Embryonic facial prominence (tissue), 1 donor: ENCODE measurements around the gene SMAD3.

Experiments used
- DNase-seq: peaks from one replicate; pipeline ENCODE4 v3.0.0-alpha.2; 2016; ENCODE audit errors: extremely low spot score

Gene SMAD3

DNA sequence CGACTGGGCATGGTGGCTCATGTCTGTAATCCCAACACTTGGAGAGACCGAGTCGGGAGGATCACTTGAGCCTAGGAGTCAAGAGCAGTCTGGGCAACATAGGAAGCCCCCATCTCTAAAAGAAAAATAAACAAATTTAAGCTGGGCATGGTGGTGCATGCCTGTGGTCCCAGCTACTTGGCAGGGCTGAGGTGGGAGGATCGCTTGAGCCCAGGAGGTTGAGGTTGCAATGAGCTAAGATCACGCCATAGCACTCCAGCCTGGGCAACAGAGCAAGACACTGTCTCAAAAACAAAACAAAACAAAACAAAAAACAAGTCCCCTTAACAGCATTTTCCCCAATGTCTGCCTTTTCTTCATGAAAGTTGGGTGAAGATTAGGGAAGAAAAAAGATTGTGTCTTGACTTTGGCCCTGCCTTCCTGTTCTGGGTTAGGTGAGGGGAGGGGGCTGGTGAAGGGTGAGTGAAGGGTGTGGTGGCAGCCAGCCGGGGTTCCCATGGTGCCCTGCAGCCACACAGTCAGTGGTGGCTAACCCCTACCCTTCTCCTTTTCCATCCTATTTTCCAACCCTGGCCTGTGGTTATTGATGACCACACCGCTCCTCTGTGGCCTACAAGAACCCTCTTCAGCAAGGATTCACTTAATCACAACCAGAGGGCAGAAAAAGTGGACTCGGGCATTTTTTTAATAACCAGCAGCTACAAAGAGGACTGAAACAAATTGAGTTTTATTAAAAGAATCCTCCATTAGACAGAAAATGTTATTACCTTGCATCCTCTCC lies 28.4 kb upstream of the SMAD3 start:
- no peak for DNase-seq

DNA sequence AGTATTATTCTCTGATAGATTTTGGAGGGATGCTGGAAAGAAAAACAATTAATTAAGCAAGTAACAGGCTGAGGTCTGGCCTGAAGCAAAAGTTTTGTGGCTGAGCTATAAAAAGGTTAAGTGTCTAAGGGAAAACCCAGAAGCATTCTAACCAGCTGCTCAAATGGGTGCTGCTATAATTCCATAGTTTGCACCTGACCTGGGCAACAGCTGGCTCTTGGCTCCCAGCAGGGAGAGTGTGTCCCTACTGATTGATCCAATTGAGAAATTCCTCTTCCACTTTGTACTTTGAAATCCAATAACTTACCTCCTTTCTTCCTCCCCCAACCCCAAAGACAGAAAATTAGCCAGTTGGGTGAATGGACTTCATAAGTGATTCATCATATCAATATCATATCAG lies 27.7 kb upstream of the SMAD3 start:
- DNase-seq: no peak

DNA sequence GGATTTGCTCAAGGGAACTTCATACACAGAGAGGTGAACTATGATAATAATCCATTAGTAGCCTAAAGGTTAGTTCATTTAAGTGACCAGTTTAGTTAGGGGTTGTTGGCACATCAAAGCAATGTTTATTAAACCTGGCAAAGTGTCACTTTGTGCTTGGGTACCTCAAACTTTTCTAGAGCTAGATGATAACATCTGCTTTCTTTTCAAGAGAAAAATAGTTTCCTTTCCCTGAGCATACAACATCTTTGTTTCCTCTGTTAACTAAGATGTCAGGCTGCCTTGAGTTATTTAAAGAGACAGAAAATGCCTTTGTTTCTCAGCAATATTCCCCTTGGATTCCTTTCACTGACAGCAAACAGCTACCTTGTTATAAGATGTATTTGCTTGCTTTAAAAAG lies 26.7 kb upstream of the SMAD3 start:
- DNase-seq: no peak

DNA sequence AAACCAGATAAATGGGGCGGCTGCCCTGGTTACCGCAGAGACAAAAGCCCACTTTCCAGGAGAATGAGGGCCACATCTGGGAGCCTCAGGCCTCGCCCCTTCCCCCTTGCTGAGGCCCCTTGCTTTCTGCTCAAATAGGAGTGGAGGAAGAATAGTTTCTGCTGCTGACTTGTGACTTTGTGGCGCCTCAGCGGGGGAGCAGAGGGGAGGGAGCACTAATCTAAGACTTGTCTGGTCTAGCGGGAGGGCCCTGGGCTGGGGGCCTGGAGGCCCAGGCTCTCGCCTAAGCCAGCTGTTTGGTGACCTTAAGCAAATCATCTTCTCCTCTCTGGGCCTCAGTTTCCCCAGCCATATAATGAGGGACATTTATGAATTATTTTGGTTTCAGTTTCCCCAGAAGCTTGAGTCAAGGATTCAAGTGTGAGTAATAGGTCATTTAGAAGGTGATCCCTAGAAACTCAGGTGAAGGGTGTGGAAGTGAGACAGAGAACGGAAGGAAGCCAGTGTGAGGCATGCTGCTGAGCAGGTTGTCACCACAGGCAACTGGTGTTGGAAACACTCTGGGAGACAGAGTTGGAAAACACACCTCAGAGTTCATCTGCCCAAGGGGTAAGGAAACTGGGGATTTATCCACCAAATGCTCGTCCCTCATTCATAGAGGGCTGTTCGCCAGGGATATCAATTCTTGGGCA lies 25.9 kb upstream of the SMAD3 start:
- DNase-seq: no peak

DNA sequence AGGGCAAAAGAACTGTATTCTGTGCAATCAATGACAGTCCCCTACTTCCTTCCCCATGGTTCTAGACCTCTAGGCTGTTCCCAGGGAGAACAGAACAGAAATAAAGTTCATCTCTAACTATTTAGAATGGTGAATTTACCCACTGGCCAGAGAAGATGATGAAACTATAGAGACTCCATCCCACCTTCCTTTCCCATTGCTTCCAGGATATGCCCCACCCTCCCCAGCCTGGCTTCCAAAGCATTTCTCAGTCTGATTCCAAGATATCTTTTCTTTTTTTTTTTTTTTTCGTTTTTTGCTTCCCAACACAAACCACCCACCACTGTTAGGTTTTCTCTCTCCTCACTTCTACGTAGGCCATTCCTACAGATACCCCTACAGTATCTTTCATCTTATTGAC lies 25.1 kb upstream of the SMAD3 start:
- no peak for DNase-seq

DNA sequence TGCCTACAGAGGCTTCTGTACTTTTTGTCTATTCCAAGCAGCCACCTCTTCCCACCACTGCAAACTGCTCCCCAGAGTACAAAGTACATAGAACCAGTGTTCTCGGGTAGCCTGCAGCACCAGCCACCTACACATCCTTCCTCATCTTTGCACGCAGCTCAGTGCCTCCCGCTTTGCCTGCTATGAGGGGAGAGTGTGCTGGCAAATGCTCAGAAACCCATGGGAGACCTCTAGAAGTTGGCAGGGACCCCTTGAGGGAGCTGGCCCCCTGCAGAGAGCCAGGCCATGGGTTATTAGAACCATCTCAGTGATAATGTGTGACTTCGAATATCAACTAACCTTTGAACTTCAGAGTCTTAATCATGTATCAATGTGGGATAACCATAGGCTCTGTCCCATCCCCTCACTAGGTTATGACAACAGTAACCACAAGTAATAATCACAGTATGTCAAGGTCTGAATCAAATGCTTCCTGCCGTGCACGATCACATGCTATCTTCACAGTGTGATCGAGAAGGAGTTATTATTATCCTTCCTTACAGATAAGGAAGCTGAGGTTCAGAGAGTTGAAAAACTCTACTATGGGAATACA lies 22.8 kb upstream of the SMAD3 start:
- no peak for DNase-seq

DNA sequence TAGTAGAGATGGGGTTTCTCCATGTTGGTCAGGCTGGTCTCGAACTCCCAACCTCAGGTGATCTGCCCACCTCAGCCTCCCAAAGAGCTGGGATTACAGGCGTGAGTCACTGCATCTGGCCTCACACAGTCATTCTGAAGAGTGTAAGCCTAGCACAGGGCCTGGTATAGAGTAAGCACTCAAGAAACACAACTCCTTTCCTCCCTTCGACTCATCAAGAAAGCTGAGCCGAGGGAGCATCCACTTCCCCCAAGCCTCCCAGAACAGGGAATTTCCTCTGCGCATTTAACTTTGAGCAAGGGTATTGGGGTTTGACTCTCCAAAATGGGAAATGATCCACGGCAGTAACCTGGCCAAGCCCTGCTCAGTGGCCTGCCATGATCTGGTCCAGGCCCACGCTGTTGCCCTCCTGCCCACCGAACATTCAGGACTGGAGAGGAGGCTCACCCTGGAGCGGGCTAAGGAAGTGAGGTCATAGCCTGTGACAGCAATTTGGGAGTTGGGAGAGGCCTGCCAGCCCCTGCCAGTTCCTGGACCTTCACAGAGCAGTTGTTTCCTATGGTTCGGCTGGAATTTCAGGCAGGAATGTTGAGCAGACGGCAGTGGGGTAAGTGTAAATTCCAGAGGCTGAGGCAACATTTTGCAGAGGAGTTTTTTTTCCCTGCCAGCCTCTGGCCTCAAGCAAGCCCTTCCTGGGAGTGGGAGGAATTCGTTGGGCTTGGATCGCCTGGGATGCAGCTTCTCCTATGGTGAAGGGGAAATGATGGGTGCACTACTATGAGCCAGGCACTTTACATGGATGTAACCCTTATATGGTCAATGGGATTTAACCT lies 21.2 kb upstream of the SMAD3 start:
- DNase-seq: peak; percentile 48

DNA sequence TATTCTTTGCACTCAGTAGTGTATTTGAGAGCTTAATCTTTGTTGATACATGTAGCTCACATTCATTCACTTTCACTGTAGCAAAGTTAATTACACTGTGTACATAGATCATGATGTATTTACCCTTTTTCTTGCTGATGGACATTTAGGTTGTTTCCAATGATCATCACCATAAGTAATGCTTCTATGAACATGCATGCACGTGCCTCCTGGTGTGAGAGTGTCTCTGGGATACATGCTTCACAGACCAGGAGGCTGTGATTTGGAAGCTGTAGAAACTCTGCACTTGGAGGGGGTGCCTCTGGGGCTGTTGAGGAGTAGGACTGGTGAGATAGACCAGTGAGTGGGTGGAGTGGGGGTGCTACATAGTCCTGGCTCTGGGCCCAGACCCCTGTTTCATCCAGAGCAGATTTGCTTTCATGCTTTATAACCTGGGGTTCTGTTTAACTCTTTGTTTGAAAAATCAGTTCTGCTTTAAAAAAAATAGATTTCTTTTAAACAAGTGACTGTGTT lies 18.2 kb upstream of the SMAD3 start:
- DNase-seq: no peak

DNA sequence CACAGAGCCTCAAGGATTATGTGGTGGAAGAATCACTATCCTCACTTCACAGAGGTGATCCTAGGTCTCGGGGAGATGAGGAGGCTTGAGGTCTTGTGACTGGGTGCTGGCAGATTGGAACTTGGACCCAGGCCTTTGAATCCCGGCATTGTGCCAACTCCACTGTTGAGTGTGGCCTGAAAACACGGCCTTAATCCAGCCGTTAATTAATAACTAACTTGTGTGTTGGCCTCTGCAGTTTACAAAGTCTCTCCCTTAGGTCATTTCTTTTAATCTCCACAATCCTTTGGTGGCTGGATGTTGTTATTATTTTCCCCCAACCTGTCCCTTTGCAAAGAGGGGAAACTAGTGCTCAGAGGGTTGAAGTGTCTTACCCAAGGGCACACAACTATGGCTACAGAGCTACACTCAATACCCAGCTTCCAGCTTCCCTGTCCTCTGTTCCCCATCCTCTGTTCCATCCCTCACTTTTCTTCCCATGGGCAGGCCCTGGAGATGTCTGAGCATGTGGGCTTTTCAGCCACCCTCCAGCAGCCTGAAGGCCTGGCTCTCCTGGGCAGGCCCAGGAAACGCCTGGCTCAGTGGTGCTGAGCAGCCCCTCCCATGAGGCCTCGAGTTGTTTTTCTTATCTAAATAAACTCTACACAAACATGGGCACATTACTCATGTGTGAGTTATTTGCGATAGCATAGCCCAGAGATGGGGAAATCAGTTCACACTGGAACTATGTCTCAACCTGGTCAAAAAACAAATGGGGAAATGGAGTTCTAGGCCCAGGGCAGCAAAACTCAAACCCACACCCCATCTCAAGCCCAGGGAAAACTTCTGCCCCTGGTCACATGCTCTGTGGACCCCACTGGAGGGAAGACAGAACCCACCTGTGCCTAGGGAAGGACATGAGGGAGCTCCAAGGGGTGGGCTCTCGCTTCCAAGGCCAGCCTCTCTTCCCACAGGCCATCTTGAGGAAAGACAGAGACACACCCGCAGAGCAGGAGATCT lies 16.8 kb upstream of the SMAD3 start:
- no peak for DNase-seq

DNA sequence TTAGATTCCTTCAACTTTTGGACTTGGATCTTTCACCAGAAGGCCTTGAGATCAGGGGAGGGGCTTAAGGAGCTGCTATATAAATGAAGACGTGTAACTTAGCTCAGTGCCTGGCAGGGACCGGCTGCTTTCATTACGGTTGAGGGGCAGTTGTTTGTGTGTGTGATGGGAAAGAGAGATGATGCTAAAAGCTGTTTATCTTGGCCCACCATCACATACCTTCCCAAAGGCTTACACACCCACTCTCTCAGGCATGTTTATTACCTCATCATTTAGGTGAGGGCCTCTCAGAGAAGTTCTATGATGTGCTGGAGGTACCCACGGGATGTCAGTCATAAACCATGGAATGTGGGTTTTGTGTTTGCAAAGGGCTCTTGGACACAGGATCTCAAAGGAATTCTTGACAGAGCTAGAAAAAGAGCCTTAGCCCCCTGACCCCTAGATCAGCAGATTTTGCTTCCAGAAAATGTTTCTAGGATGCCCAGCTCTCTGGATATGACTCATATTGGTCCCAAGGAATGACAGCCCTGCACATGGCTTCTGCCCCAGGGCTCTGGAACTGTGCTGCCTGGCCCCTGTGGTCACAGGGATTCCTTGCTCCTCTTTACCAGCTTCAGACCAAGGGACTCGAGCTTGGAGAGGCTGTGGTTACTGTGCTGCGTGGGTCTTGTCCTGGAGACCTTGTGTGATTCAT lies 15.9 kb upstream of the SMAD3 start:
- no peak for DNase-seq

DNA sequence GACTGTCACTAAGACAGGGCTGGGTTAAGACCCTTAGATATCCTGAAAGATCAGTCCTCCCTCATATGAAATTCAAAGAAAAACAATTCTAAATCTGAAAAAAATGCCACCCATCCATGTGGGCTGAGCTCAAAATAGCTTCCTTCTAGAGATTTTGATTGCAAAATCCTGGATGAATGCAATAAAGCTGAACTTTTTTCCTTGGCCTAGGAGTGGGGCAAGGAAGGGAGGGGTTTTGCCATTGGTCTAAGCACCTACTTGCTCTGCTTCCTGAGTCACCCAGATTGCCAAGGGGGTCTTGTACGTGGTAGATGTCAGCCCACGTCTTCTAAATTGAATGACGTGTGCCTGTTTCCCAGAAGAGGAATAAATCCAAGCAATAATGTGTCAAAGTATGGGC lies 15.3 kb upstream of the SMAD3 start:
- no peak for DNase-seq

DNA sequence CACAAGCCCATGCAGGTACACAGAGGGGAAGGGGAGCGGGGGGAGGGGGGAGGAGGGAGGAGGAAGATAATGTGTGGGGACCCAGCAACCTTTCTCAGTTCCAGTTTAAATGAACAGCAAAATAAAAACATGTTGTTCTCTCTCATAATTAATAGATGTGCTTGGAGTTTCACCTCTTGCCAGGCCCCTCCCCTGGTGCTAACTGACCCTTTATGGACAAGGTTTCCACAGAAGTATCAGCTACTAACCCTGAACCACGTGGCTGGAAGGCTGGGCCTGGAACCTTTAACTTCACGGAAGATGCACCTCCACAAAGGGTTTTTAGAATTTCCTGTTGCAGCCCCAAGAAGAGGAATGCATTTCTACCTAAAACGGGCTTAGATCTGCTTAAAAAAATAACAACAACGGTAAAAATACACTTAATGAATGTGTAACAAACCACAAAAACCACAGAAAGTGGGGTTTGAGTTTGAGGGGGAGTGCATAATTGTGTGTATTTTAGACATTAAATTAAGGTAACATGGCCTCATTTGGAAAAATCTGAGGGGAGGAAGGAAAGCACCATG lies 14.8 kb upstream of the SMAD3 start:
- no peak for DNase-seq

DNA sequence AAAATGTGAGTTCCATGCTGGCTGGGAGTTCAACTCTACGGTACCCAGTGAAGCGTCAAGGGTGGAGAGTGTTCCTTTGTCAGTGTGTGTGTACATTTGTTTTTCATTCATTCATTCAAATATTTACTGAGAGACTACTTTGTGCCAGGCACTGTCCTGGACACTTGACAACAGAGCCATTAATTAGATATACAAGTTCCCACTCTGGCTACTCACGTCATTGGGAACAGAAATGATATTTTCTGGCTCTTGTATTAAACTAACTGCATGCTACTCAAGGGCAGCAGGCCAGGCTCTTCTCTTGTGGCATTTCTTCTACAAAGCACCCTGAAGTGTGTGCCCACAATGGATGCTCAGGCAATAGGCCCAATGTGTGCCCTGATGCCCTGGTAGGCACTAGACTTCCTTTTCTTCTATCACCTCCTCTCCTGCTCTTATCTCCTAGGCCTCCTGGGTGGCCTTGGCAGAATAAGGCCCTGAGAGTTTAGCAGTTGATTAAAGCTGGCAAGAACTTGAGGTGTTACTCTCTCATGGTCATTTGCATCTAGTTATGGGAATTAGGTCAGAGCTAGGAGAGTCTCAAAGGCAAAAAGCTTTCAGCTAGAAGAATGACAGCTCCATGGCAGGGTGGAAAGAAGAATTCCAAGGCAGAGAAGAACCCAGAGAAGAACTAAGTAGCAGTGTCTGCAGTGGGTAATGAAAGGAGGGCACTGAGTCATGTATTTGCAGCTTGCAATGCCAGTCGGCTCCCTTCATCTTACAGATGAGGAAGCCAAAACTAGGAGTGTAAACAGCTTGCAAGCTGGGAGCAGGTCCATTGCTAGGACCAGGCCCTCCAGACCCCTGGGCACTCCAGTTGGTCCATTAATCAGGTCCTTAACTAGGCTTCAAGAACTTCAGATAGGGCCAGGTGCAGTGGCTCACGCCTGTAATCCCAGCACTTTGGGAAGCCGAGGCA lies 14.0 kb upstream of the SMAD3 start:
- no peak for DNase-seq

DNA sequence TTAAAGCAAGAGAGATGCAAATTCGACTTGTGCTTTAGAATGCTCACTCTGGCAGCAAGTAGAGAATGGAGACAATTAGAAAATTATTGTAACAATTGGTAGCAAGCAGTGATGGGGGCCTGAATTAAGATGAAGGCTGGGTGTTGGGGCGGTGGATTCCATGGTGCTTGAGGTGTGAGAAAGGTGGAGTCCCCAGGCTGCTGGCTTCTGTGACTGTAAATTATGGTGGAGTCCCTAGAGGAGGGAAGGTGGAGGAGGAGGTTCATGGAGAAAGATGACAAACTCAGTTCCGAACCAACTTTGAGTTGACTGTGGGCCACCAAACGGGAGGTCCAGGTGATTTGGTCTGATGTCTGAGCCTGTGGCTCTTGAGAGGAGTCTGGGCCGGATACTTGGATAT lies 10.7 kb upstream of the SMAD3 start:
- no peak for DNase-seq

DNA sequence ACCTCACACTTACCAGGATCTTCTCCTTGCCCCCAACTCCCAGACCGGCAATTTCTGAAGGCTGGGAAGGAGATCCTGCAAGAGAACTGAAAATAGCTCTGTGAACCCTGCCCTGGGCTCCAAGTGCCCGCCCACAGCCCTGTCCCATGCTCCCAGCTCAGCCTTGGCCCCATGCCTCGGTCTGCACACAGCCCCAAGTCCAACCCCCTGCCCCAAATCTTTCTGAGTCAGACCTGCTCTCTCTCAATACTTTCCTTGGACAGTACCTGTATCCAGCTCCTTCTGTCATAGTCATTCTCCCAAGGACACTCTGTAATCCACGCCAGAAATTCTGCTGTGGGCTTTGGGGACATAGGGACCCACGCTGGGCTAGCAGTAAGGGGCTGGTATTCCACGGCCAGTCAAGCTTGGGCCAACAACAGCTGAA lies 6.3 kb upstream of the SMAD3 start:
- DNase-seq: no peak

DNA sequence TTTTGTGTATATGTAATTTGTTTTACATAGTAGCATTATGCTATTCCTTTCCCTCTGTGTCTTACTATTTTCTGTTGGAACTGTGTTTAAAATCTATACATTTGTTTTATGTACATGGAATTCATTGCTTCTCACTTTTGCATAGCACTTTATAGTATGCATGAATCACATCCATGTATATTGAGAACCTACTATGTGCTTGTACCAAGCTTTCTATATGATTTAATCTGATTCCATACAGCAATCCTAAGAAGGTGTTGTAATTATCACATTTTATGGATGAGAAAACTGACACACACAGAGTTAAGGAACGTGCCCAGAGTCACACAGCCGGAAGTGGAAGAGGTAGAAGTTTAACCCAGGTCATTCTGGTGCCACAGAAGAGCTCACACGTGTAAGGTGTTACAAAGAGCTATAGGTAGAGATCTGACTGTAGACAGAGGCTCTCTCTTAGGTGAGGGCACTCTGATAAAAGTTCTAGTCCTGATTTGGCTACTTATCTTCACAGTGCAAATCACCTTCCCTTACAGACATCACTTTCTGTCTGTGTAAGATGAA lies 3.5 kb upstream of the SMAD3 start:
- no peak for DNase-seq

DNA sequence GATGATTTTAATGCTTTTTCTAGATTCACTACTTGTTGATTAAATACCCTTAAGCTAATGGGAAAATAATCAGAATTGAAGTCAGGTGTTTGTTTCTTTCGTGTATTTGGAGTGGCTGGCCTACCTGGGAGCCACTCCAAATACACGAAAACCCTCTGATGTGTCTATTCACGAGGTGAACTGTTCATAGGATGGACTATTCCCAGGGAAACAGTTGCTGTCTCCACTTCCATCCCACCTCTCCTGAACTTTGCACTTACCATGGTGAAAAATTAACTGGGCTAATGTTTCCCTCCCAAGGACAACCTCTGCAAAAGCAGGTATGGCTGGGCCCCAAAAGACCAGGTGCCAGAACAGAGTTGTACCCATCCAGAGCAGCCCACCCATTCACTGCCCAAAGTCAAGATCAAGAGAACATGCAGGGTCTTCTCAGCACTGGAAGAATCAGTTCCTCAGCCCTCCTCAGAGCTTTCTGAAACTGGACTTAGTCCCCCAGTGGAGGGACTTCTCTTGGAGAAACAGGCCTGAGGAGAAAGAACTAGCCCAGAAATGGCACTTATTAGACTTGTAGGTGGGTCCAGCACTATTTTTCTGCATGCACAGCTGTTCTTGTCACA lies 2.9 kb upstream of the SMAD3 start:
- no peak for DNase-seq
